AG09309 (cell line): ENCODE results near the gene LRRC70.

Source experiments
- DNase-seq: peaks from one replicate; pipeline ENCODE4 v3.0.0-alpha.2; 2010; ENCODE audit warnings: low read depth
- H3K4me3 ChIP-seq: 2 replicates; pipeline ENCODE4 v1.5.1; 2011; ENCODE audit warnings: mild to moderate bottlenecking, low read depth, low read length, moderate library complexity; ENCODE audit not compliant: control insufficient read depth
- TF ChIP-seq, protein P1 (sequence below): IDR thresholded peaks from 2 replicates; pipeline ENCODE4 v1.5.1; 2011; ENCODE audit warnings: mild to moderate bottlenecking, low read depth, low read length, inconsistent platforms; ENCODE audit not compliant: insufficient read depth, control insufficient read depth; ENCODE audit errors: missing control alignments

The LRRC70 gene

DNA sequence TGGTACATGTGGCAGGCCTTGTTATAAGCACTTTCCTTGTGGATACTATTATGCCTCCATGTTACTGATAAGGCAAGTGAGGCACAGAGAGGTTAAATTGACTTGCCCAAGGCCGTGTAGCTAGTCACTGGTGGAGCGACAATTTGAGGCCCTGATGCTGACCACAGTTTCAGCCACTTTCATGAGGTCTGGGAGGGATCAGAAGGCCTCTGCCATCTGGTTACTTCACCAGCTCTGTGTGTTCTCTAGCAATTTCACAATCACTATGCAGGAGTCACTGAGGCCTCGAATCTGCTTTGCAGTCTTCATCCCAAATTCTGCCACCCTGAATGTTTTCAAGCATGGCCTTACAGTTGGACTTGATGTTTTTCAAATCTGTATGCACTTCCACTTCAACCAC, 9.1 kb downstream of the LRRC70 start:
- TF ChIP-seq, protein P1, sequence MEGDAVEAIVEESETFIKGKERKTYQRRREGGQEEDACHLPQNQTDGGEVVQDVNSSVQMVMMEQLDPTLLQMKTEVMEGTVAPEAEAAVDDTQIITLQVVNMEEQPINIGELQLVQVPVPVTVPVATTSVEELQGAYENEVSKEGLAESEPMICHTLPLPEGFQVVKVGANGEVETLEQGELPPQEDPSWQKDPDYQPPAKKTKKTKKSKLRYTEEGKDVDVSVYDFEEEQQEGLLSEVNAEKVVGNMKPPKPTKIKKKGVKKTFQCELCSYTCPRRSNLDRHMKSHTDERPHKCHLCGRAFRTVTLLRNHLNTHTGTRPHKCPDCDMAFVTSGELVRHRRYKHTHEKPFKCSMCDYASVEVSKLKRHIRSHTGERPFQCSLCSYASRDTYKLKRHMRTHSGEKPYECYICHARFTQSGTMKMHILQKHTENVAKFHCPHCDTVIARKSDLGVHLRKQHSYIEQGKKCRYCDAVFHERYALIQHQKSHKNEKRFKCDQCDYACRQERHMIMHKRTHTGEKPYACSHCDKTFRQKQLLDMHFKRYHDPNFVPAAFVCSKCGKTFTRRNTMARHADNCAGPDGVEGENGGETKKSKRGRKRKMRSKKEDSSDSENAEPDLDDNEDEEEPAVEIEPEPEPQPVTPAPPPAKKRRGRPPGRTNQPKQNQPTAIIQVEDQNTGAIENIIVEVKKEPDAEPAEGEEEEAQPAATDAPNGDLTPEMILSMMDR: no peak
- H3K4me3 ChIP-seq: no peak overlapping the region
- DNase-seq: no peak

DNA sequence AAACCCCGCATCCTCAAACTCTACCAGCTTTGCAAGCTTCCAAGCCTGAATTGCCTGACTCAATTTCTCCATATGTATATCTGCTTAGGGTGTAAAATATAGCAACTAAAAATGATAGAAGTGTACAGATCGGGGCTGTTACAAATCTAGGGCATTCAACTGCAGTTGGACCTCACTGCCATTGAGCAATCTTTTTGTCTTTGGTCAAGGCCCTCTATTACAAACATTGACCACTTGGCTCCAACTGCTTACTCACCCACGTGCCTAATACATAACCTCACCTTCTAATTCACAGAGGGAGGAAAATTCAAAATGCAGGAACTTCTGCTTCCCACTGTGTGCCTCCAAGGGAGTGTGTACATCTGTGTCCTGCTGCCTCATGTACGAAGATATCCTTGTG, 10.0 kb downstream of the LRRC70 start:
- H3K4me3 ChIP-seq: no peak overlapping the region
- no peak for DNase-seq
- TF ChIP-seq, protein P1: no peak

DNA sequence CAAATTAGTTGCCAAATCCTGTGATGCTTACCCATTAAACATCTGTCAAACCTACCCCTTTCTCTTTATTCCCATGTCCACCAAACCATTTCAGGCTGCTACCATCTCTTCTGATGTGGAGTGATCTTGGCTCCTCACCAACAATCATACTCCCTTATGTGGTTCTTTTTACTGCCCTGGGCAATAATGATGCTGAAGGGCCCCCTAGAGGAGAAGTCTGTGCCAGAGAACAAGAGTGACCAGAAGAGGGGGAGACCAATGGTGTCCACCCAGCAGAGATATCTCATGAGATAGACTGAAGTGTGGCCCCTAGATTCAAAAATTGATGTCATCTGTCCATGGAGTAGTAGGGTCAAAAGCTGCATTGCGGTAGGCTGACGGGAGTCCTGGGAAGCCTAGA, 10.9 kb downstream of the LRRC70 start:
- TF ChIP-seq, protein P1: no peak
- no peak for DNase-seq

DNA sequence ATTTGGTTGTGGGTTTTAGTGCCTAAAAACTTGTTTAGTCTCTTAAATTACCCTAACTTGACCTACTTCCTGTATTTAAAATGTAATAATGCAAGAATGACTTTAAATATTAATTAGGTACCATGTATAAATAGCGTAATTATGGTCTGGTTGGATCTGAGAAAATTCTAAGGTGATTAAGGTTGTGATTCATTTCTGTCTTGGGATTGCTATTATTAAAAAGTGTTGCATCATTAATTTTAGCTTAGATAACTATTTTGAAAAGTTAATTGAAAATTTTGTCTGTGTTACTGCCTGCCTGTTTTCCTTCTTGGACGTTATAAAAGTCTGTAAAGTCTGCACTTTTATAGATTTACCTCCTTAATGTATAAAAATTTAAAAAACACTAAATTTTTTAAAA, 11.8 kb downstream of the LRRC70 start:
- no peak for DNase-seq
- TF ChIP-seq, protein P1: no peak
- H3K4me3 ChIP-seq: no peak overlapping the region

More for the DNA sequence above, 10.9 kb downstream of the LRRC70 start:
- no peak overlapping the region for H3K4me3 ChIP-seq

DNA sequence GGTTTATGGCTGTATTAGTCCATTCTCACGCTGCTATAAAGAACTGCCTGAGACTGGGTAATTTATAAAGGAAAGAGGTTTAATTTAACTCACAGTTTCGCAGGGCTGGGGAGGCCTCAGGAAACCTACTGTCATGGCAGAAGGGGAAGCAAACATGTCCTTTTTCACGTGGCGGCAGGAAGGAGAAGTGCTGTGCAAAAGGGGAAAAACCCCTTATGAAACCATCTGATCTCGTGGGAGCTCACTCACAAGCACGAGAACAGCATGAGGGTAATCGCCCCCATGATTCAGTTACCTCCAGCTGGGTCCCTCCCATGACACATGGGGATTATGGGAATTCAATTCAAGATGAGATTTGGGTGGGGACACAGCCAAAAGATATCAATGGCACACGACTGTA, 13.9 kb downstream of the LRRC70 start:
- H3K4me3 ChIP-seq: no peak overlapping the region
- TF ChIP-seq, protein P1: no peak
- no peak for DNase-seq

DNA sequence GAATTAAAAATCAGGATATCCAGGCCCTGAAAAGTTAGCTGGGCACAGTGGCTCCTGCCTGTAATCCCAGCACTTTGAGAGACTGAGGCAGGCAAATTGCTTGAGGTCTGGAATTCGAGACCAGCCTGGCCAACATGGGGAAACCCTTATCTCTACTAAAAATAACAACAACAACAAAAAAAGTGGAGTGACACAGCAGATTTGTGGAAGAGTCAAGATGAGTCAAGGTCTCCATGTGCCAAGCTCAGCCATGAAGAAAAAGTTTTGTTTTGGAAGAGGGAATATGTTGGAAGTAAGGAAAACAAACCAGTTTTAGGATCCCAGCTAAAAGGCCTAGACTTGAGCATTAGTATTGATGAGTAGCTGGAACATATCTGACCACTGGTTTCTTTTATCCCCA, 14.7 kb downstream of the LRRC70 start:
- DNase-seq: no peak
- TF ChIP-seq, protein P1: no peak
- H3K4me3 ChIP-seq: no peak overlapping the region
